ENCODE results near the gene PTPRK.

- TF ChIP-seq EP300 (IDR thresholded peaks at IDR 0.05; ENCODE audit: low read depth) (no peak), CTCF (IDR thresholded peaks at IDR 0.05) (no peak)
These were observed 183.8 kb downstream of the PTPRK start for GRCh38 chr6:128336436-128337095.

All from transverse colon (tissue), 3 donors.